Measurements from ENCODE around the gene RPAP3. TPM values are rescaled to one million over a fixed set of nuclear protein-coding genes. Genes with fewer than 3 reads are reported as not detected.
A peak's percentile ranks its signal among the peaks of the same experiment; 100 is the strongest.

RPAP3 gene
- polyA plus RNA-seq, 10 donors, result 21.0 to 32.9 (median 28.2) TPM

DNA sequence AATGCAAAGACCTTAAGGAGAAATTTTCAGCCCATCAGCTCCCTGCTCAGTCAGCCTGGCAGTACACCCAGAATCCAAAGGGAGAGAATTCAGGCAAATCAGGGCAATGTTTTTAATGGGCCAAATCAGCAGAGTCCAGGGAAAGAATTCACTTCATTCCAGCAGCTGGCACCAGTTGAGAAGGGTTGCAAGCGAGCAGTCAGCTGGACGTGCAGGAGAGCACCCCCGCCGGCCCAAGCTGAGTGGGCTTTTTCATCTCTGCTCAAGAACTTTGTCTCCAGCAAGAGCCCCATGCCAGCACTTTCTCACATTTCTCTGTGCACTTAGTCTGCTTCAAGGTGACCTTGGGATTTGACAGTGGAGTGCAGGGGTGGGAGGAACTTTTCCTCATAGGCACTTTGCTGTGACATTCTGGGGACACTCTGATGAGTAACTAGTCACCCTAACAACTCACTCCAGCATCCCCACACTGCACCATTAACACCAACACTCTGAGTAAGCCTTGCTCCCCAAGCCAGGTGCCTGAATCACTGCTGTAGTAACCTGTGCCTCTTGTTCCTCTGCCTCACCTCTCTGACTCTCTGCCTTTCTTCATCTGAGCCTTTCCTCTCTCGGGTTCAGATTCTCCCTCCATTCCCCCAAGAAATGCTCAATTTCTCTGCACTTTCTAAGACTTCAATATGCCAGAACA lies 17.3 kb upstream of the RPAP3 start:
- DNase-seq, result no peak

DNA sequence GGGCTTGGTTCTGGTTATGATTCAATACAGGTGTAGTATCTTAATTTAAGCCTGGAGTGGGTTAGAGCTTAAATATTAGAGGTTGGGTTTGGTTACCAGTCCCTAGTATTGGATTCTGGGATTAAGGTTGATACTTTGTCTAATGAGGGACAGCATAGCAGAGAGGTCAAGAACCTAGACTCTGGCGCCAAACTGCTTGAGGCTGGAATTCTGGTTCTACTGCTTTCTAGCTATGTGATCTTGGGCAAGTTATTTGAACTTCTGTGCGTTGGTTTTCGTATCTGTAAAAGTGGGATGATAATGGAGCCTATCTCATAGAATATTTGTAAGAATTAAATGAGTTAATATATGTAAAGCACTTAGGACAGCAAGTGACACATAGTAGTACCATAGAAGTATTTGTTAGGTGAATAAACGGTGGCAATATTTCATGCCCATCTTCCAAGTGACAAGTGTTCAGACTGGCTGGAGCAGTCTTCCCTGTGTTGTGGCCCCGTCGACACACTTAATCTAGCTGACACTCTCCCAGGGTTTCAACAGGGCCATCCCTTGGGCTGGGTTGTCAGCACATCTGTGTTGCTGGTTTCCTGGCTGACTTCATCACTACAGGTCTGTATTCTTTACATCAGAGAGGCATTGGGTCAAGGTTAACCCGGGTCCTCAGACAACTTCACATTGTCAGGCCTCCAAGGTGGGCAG lies 16.5 kb upstream of the RPAP3 start:
- no peak for DNase-seq

DNA sequence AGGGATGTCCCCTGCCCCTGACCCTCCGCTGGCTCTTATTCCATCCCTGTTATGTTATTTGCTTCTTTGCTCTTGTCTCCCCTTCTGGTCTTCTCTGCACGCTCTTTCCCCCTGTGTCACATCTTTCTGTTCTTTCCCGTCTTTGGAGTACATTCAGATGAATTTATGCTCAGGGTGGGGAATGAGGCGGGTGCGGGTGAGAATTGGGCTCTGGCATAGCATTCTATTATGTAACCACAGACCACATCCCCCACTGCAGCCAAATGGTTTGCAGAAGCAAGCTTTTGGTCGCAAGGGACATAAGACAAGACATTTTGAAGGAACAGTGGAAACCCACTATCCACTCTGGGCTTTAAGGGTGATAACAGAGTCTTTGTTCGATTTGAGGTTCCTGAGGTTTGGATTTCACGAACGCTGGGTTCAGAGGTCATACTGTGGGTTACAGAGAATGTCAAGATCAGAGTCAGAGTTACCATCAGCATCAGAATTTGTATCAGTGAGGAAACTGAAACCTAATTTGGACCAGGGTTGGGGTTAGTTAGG lies 15.7 kb upstream of the RPAP3 start:
- DNase-seq, result no peak

DNA sequence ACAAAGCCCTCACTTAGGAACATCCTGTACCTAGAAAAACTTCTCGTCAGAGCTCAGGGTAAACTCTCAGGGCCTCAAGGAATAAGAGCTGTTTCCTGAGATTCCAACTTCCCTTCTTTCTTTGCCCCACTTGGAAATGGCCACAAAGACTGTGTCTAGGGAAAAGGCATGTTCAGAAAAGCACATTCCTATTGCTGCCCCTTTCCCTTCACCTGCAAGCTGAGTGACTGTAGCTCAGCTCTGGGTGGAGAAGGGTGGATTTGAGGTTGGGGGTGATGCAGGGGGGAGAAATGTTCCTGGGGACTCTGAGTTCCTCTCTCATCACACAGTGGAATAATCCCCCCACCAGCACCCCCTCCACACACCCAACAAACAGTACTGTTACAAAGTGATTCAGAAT lies 12.7 kb upstream of the RPAP3 start:
- DNase-seq, result no peak

DNA sequence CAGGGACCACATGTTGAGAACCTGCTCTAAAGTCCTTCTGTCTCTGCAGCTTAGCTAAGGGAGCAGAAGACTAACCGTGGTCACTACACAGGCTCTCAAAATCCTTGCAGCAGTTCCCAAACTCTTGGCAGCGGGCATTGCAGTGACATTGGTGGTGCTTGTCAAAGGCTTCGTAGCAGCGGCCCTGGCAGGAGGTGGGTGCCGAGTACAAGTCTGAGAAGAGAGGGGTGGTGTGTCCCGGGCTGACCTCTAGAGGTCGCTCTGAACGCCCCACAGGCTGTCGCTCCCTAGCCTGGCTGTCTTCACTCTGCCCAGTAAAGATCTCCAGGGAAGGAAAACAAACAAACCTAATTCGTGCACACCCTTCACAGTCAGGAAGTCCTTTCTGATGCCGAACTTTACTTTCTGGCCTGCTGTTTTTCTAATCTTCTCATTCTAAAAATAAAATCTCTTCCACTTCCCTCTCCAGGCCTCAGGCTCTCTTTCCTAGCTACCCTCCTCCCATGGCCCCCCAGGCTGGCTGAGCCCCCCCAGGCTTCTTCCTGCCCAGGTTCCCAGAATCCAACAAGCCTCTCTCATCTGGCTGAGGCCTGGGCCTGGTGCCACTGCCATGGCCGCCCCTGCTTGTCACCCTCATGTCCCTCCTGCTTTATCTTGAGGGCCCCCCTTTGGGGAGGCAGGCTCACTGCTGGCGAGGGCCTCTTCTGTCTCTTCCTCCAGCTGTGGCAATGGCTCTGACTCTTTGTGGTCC lies 11.8 kb upstream of the RPAP3 start:
- DNase-seq, result peak; percentile 68 to 90 (median 84)

DNA sequence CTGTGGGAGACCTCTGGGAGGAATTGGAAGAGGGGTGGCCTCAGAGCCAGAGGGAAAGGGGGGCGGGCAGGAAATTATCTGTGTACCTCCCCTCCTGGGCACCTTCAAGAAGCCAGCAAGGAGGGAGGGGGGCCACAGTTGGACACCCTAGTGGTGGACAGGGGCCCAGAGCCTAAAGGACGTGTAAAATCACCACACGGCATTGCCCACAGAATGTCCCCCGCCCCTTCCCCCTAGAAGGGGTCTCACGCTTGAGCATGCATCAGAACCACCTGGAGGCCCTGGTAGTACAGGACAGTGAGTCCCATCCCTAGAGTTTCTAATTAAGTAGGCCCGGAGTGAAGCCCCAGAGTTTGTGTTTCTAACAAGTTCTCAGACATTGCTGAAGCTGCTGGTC lies 11.2 kb upstream of the RPAP3 start:
- no peak for DNase-seq

DNA sequence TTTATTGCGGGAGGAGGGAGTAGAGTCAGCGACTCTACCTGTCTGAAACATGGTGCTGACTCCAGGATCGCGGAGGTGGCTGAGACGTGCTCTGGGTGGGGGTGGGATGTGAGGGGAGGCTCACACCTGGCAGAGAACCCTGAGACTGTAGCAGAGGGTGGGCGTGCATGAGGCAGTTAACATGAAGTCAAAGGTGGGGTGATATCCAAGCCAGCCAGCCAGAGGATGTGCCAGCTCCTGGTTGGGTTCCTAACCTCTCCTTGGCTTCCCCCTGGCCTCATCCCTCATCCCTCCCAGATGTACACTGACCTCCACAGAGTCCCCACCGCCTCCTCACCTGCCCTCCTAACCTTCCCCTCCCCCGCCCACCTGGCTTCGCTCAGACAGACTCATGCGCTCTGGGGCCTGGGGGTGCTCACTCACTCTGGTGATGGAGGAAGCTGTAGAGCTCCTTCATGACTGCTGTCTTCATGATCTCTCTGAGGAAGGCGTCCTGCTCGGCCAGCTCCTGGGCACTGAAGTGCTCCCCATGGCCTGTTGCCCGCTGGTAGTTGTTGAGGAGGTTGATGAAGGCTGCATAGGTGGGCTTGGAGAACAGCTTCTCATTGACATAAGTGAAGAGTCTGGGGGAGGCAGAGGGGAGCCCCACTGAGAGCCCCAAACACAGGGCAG lies 10.2 kb upstream of the RPAP3 start:
- no peak for DNase-seq

DNA sequence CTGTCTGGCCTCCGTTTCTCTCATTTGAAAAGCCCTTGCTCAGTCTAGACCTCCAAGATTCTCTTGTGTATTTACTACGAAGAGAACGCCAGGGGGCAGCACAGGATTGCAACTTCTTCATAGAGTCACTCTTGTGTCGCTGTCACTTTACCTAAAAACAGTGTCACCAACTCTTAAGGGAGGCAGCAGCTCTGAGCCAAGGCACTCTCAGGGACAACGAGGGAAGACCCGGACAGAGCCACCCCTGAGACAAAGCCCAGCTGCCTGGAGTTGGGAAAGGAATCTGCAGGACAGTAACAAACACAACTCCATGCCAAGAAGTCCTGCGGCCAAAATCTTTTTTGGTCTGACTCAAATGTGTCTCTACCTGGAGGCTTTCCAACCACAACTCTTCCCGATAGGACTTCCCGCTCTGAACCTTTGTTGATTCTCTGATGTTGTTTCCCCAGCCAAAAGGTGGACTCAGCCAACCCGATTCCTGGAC lies 9.6 kb upstream of the RPAP3 start:
- peak; percentile 81 to 92 (median 86) for DNase-seq

DNA sequence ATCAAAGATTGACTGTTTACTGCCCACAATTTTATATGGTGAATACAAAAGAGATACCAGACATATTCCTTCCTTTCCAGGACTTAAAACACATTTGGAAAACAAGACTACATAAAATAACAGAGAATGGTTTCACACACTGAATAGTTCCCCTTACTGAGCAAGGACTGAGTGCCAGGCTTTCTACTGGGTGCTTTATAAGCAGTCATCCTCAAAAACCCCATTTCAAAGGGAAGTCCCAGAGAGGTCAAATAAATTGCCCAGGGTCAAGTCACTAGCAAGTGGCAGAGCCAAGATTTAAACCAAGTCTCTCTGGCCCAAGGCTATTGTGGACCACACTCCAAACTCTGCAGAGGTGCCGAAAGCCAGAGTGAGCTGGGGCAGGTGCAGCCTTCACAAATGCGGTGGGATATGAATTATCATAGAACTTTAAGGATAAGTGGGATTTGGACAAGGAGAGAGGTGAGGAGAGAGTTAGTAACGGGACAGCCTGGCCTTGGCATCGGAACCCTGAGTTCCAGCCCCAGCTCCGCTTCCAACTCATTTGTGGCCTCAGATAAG lies 9.1 kb upstream of the RPAP3 start:
- no peak for DNase-seq

DNA sequence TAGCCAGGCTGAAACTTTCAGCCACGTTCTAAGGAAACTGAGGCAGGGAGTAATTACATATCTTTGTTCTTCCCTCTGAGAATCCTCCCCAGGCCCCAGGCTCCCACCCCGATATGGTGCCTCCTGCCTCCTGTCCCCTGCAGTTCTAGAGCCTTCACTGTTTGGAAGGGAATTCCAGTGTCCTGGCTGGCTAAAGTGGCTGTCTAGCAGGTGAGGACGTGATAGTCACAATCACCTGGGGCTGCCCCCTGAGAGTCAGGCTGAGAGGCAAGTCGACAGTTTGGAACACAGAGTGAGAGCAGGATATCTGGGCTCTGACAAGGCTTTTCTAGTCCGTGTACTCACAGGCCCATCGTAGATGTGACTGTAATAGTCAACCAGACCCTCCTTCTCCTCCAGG lies 6.3 kb upstream of the RPAP3 start:
- no peak for DNase-seq

DNA sequence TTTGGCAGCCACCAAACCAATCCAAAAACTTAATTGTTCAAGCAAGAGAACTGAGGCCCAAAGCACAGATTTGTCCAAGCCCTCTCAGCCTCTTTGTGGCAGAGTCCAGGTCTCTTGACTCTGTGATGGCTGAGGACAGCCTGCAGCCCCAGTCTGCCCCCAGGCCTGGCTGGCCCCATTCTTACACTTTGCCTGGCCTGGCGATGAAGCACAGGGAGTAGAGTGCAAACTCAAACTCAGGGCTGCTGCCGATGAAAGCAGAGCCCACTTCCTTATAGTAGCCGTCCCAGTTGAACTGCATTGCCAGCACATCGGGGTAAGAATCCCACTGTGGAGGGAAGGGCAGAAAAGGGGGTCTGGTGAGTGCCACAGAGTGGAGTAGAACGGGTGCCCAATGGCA lies 5.6 kb upstream of the RPAP3 start:
- DNase-seq, result no peak

DNA sequence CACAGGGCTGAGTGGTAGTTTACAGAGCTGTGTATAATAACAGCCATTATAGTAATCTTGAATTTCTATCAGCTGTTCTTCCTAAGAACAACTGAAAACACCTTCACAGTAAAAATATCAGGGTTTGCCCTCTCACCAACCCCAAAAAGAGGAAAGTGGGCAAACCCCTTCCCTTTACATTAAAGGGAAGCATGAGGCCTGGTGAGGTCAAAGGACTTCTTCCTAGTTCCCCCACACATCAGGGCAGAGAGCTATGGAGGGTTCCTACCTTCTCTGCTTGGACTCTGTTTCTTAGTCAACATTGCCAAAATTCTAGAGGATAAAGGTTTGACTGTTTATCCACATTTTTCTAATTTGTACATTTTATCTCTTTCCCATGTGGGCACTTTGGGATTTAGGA lies 4.4 kb upstream of the RPAP3 start:
- DNase-seq, result no peak

DNA sequence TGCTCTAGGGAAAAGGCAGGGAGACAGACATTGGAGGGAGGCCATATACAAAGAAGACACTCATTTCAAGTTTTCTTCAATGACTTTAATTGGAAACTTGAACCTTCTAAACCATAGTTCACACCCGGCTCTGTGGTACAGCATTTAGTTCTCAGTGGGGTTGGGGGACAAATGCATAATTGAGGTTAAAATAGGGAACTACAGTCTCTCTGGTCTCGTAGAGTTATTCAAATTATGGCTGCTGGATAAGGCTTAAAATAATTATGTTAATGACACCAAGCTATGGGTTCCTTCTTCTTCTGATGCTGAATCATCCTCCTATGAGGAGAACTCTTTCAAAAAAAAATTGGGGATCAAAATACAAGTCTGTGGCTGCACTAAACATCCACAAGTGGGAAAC lies 3.8 kb upstream of the RPAP3 start:
- DNase-seq, result no peak

DNA sequence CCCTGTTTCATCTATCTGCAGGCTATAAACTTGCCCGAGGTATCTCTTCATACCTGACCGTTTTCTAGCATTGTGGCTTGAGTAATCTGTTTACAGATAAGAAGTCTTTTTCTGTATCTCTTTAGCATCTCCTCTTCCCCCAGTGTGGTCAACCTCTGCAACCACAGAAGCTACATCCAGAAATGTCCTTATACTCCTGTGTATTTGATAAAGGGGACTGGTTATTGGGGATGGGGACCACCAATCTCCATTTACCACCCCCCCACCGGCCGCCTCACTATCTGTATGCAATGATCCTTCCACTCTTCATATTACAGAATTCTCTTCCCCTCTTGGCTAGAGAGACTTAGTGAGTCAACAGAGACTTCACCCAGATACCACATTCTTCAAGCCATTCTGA lies 3.4 kb upstream of the RPAP3 start:
- no peak for DNase-seq

DNA sequence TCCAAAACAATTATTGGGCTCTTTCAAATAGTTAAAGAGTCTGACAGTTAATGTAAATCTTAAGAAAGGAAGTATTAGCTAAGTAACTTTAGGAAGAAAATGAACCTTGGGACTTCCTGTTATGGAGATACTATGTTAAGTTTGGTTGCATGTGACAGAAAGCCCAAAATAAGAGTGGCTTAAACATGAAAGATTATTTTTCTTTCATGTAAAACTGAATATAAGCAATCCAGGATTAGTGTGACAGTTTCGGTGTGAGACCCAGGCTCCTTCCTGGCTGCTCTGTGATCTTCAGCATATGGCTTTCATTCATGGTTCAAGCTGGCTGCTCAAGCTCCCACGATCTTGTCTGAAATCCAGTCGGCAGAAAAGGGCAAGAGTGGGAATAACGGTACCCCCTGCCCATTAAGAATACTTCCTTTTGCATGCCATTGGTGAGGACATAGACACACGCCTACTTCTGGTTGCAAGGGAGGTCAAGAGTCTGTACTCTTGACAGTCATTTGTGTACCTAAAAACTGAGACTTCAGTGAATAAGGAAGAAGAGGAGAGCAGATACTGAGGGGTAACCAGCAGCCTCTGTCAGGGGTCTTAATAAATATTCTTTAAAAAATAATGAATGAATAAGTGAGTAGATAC lies 2.2 kb upstream of the RPAP3 start:
- no peak for DNase-seq

DNA sequence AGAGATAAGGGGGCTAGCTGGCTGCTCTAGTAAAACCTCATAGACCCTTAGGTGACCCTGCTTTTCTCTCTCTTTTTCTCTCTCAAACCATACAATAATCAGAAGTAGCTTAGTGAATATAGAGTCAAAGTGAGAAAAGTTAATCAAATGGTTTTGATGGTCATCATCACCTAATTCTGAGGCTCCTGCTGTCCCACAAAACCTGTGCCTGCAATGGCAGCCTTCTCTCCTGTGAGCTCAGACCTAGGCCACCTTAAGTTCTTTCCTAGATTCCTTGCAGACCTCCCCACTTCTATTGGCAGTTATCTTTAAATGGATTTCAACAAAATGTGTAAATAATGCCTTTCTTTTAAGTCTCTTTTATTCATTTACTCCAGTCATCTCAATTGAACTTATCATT lies 1.5 kb upstream of the RPAP3 start:
- no peak for DNase-seq

DNA sequence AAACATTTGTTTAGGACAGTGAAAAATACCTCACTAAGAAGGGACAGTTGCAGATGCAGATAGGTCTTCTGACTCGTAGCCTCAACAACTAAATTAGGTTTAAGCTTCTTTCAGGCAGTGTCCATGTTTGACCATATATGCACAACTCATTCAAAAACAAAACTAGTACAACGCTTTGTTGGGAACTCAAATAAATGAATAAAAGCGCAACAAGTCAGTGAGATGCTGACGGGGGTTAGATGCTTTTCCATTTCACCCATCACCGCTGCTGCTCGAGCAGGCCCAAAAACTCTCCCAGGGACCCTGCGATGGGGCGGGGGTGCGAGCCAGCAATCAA lies 633 bp downstream of the RPAP3 start:
- no peak for DNase-seq

DNA sequence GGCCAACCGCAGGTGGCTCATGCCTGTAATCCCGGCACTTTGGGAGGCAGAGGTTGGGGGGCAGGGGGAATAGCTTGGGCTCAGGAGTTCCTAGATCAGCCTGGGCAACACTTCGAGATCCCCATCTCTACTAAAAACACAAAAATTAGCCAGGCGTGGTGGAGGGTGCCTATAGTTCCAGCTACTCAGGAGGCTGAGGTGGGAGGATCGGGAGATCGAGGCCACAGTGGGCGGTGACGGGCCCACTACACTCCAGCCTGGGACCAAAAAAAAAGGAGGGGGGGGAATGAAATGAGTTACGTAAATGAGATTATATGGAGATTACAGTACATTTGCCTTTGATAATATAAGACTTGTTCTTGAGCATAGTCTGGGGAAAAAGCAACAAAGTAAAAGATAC lies 1.1 kb downstream of the RPAP3 start:
- no peak for DNase-seq

DNA sequence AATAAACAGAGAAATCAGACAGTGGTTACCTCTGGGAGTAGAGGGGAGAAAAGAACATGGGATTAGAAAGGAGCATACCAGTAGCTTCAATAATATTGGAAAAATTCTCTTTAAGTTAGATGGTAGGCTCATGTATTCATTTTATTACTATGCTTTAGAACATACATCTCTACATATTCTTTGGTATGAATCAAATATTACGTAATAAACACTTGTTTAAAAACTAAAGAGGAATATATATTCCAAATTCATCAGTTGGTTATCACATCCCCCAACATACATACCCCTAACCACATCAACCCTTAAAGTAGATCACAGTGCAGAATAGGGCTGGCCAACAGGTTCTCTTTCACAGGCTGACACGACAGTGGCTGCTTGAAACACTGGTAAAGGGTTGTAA lies 5.6 kb downstream of the RPAP3 start:
- DNase-seq, result no peak

DNA sequence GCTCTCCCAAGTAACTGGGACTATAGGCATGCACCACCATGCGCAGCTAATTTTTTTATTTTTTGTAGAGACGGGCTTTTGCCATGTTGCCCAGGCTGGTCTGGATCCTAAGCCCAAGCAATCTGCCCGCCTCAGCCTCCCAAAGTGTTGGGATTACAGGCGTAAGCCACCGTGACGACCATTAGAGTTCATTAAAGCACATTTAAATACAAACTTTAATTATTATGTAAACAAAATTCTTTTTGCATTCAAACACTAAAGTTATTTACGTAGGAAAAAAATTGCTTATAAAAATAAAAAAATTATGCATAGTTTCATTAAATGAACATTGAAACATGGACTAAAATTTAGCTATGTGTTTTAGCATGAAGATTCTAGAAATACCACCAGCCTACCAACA lies 7.2 kb downstream of the RPAP3 start:
- no peak for DNase-seq

DNA sequence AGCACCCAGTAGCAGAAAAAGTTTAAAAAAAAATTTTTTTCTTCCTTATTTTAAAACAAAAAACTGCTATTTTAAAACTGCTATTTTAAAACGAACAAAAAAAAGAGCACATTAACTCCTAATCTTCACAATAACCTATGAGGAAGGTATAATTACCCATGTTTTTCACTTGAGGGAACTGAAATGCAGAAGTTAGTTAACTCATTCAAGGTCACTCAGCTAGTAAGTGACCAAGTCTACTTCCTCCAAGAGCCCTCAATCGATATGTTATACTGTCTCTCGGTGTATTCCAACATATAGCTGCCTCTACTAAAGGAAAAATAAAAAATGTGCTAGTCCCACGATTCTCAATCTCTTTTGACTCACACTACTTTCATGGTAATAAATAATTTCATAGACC lies 7.8 kb downstream of the RPAP3 start:
- DNase-seq, result no peak

Measured in muscle of back (tissue), 11 donors.